Germinal center (tissue), 1 donor: ENCODE results near the gene ASB13.
A peak's percentile ranks its signal among the peaks of the same experiment; 100 is the strongest.

ENCODE experiments used
- DNase-seq: peaks from one replicate; pipeline ENCODE4 v3.0.0; 2012; ENCODE audit warnings: mixed read lengths, low spot score

ASB13 gene

DNA sequence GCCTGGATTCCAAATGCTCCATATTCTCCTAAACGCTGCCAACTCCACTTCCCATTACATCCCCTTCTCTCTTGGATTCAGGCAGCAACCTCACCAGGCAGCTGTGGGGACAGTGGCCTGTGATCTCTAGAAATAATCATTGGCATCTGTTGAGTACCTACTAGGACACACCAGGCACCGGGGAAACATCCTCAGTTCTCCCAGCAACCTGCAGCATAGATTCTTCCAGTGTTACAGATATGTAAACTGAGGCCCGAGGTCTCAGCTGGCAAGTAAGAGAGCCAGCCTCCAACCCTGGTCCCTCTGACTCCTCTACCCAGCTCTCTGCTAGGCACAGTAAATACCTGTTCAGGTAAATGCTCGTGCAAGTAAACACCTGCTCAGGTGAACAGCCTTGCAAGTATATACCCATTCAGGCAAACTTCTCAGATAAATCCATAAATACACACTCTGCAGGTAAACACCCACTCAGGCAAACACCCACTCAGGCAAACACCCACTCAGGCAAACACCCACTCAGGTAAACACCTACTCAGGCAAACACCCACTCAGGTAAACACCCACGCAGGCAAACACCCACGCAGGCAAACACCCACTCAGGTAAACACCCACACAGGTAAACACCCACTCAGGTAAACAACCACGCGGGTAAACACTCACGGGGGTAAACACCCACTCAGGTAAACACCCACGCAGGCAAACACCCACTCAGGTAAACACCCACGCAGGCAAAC lies 18.7 kb downstream of the ASB13 start:
- no peak for DNase-seq

DNA sequence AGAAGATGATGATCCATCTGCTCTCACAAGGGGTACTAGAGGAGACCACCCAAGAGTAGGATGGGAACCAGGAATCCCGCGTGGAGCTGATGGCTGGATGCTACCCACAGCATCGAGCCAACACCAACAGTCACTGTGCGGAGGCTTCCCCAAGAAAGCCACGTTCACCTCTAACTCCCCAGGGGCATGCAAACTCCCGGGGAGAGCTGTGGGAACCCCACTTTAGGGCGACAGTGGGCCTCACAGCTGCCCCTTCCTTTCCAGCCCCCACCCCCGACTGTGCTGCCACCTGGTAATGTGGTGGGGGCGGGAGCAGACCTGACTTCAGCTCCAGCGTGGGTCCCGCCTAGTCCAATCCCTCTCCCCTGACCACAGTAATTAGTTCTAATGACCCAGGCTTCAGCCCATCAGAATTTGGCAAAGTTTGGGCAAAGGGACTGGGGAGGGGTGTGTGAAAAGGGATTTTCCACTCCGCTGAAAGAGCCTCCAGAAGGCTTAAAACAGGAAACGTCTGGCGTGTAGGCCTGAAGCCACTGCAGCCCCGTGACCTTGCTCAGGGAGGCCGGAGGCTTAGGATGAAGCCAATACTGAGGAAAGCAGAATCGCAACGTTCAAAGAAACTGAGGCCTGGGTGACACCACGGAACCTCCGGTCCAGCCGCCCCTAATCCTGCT lies 20.3 kb downstream of the ASB13 start:
- peak; percentile 41 for DNase-seq

- DNase-seq, result peak; percentile 64
These were observed 21.0 kb downstream of the ASB13 start for GRCh38 chr10:5645375-5645774.

- DNase-seq, result no peak
These were observed 21.5 kb downstream of the ASB13 start for GRCh38 chr10:5644930-5645329.

DNA sequence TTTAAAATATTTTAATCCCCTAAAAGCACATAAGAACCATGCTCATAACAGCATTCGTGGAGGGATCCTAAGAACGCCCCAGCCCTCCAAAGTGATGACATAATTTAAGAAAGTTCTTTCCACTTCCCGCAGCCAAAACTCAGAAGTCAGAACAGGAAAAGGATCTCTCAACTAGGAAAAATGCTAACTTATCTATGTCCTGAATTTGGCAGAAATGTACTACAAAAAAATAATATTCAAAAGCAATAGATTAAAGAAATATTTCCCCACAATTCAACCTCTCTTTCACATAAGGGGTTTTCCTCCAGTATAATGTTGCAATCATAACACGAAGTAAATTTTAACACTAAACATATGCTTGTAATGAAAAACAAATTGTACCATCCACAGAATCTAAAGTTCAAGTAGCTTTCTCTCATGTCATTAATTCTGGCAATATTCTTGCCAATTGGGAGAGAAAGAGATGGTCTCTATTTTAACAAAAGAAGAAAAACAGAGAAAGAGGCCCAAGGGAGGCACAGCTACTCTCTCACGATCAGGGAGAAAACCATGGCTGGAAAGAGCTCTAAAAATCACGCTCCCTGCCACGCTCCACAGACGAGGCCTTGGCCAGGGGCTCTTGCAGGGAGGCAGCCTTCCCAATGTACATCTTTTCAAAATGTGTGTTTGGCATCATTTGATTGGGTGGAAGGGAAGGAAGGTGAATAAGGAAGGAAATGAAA lies 22.9 kb downstream of the ASB13 start:
- DNase-seq, result no peak

DNA sequence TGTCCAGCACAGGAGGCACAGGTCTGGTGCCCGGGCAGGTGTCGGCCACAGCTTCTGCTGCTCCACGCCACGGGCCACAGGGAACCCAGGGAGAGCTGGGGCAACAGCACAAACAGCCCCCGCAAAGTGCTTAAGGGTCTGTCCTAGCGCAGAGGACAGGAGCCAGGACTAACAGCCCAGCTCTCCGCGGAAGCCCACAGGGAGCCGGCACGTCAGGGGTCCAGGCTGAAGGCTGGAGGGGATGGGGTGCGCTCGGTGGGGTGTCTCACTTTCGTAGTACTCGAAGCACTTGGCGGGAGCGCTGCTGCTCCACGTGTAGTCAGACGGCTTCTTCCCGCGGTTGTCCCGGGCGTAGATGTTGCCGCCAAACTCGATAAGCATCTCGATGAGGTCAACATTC lies 24.9 kb downstream of the ASB13 start:
- DNase-seq, result no peak

- DNase-seq, result no peak
These were observed 25.9 kb downstream of the ASB13 start for GRCh38 chr10:5640501-5640900.

DNA sequence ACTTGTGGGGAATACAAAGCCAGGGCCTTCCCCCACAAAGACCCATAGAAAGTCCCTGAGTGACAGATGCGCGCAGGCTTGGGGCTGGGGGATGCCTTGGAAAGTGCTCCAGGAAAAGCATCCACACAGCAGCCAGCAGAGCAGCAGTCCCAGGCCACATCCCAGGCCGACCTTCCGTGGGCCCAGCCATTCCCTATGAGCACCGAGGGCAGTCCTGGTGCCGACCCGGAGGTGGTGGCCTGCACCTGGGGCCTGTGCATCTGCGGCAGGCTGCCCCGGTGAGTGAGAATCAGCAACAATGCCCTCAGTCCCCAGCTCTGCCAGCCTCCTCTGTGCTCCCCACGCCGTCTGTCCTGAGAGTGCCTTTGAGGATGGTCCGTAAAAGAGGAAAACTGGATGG lies 26.4 kb downstream of the ASB13 start:
- no peak for DNase-seq

GRCh38 chr10:5639066-5639465 lies 27.3 kb downstream of the ASB13 start:
- DNase-seq, result no peak

DNA sequence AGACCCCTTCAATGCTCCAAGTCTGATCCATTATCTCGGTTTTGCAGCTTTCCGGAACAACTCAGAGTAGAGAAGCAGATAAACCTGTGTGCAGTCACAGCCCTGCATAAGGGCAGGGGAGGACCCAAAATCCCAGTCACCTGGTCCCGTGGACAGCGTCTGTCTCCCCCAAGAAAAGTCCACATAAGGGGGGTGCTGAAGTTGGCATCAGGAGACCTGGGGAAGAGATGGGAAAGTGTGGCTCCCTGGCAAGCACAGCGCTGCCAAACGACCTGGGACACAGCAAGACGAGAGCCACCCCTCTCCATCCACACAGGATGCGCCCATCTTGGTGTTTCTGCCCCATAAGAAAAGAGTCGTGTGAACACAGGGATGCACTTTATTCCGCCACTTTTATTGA lies 27.9 kb downstream of the ASB13 start:
- DNase-seq, result no peak

DNA sequence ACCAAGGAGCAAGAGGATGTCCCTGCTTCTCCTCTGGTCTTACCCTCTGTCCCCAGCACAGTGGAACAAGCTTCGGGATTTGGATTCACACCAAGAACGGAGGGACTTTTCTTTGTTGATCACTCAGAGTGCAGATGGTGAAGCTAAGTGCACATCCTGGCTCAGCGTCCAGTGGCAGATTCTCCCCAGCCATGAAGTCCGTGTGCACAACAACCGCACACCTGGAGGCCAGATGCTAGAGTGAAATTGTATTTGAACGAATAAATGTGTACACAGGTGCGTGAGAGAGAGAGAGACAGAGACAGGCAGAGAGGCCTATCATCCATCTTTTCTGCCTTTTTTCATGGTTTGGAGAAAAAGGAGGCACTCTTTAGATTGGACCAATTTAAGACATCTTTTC lies 31.5 kb downstream of the ASB13 start:
- DNase-seq, result no peak

- DNase-seq, result no peak
These were observed 33.1 kb downstream of the ASB13 start for GRCh38 chr10:5633166-5633749.

- DNase-seq, result no peak
These were observed 33.9 kb downstream of the ASB13 start for GRCh38 chr10:5632446-5632845.

DNA sequence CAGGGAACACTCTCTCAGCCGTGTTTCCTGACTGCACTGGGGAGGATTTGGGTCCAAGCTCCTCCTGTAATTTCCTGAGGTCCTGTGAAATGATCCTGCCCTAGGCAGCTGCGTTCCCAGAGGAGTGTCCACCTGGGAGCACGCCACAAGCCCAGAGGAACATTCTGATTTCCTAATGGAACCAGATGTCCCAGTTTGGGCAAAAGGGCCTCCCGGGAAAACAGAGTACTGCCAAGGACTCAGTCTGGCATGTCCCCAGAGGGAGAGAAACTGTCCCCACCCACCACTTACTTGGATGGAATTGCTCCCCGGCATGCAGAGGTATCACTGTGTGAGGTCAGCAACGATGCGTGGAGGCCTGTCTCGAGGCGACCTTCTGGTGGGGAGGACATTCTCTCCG lies 34.5 kb downstream of the ASB13 start:
- no peak for DNase-seq

DNA sequence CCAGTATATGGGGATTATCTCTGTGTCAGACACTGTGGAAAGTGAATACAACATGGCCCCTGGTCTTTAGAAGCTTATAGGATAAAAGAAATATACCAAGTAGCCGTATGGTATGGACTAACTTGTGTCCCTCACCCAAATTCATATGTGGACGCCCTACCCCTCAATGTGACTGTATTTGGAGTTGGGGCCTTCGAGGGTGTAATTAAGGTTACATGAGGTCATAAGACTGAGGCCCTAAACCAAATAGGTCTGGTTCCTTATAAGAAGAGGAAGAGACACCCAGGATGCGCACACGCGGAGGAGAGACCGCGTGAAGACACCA lies 36.3 kb downstream of the ASB13 start:
- DNase-seq, result no peak

DNA sequence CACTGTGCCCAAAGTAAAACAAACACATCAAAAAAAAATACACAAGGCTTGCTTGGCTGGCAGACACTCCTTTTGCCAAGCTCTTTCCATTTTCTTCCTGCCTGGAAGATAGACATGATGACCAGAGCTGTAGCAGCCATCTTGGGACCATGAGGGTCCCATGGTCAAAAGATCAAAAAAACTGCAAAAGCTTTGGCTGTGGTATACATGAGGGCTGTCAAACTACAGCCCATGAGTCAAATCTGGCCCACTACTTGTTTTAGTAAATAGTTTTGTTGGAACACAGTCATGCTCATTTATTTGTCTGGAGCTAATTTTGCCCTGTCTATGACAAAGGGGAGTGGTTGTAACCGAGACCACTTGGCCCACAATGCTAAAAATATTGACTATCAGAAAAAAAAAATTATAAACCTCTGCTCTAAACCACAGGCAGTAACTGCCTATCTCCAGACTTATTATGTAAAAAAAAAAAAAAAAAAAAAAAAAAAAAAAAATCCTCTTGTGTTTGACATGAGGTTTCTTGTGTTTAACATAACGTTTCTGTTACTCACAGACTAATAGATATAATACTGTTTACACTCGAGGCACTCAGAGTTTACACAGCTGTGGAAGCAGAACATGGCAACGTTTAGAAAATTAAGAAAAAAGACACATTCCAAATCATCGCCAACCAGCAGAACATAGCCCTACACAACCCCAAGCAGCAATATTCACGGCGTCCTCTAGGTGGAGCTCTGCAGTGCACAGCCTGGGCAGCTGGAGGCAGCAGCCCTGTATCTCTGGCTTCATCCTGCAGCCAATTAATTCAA lies 36.9 kb downstream of the ASB13 start:
- peak; percentile 81 for DNase-seq

GRCh38 chr10:5628451-5629302 lies 37.7 kb downstream of the ASB13 start:
- peak; percentile 23 for DNase-seq

DNA sequence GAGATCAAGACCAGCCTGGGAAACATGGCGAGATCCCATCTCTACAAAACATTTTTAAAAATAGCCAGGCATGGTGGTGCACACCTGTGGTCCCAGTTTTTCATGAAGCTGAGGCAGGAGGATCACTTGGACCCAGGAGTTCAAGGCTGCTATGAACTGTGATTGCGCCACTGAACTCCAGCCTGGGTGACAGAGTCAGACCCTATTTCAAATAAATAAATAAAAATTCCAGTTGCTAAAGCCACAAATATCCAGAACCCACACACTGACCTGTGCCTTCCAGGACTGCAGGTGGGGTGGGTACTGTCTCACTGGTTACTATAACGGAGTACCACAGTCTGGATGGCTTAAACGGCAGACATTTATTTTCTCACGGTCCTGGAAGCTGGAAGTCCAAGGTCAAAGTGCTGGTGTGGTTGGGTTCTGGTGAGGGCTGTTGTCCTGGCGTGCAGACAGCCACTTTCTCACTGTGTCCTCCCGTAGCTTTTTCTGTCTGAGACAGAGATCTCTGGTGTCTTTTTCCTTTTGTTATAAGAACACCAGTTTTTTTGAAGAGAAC lies 38.8 kb downstream of the ASB13 start:
- DNase-seq, result no peak

GRCh38 chr10:5625992-5626777 lies 40.2 kb downstream of the ASB13 start:
- DNase-seq, result no peak

DNA sequence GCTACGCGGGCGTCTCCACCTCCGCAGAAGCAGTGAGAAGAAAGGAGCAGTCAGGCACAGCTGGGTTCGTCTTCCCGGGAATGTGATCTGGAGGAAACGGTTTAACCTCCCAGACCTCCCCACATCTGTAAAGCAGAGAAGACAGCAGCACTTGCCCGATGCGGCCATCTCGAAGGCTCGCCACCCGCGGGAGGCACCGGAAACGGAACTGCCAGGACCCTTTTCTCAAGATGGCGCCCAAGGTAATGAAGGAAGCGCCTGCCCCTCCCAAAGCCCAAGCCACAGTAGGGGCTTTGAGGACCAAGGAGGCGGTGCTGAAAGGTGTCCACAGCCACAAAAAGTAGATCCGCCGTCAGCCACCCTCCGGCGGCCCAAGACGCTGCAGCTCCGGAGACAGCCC lies 41.7 kb downstream of the ASB13 start:
- no peak for DNase-seq
